Astrocyte (in vitro differentiated cells and primary cell): ENCODE data around the gene IFT27. TPM values are rescaled to one million over a fixed set of nuclear protein-coding genes. Genes with fewer than 3 reads are reported as not detected.

ENCODE experiments used
- DNase-seq: peaks from one replicate; pipeline ENCODE4 v3.0.0-alpha.2; 2010; ENCODE audit warnings: low read depth
- FAIRE-seq: peaks from 2 replicates; lab custom pipeline; 2011; peaks lifted over from hg19 to GRCh38; lab: Jason Lieb, UNC
- H2AFZ ChIP-seq: 2 replicates; pipeline ENCODE4 v1.6.0; 2012; ENCODE audit warnings: low read depth, low read length, inconsistent platforms
- H3K27ac ChIP-seq: 2 replicates; pipeline ENCODE4 v1.5.1; 2011; ENCODE audit warnings: low read depth, low read length, inconsistent platforms
- H3K27me3 ChIP-seq: 2 replicates; pipeline ENCODE4 v1.6.0; 2011; ENCODE audit warnings: low read length, inconsistent platforms; ENCODE audit not compliant: insufficient read depth
- H3K36me3 ChIP-seq: 2 replicates; pipeline ENCODE4 v1.5.1; 2011; ENCODE audit warnings: low read length, inconsistent platforms; ENCODE audit not compliant: insufficient read depth
- H3K4me1 ChIP-seq: 2 replicates; pipeline ENCODE4 v1.5.1; 2011; ENCODE audit warnings: low read length, inconsistent platforms; ENCODE audit not compliant: insufficient read depth
- H3K4me2 ChIP-seq: 2 replicates; pipeline ENCODE4 v1.6.0; 2012; ENCODE audit warnings: low read length, inconsistent platforms
- H3K4me3 ChIP-seq: 2 replicates; pipeline ENCODE4 v1.5.1; 2011; ENCODE audit warnings: low read depth, mild to moderate bottlenecking, low read length, inconsistent platforms; ENCODE audit not compliant: insufficient read depth
- H3K79me2 ChIP-seq: 2 replicates; pipeline ENCODE4 v1.6.0; 2012; ENCODE audit warnings: mild to moderate bottlenecking, low read length, inconsistent platforms; ENCODE audit not compliant: insufficient read depth
- H3K9ac ChIP-seq: 2 replicates; pipeline ENCODE4 v1.6.0; 2012; ENCODE audit warnings: mild to moderate bottlenecking, low read length, inconsistent platforms
- H3K9me3 ChIP-seq: 2 replicates; pipeline ENCODE4 v1.5.1; 2012; ENCODE audit warnings: low read depth, mild to moderate bottlenecking, low read length, inconsistent platforms; ENCODE audit not compliant: insufficient read depth
- H4K20me1 ChIP-seq: 2 replicates; pipeline ENCODE4 v1.6.0; 2012; ENCODE audit warnings: low read length, inconsistent platforms; ENCODE audit not compliant: insufficient read depth
- H3K27ac Mint-ChIP-seq: one replicate; pipeline ENCODE4 v1.8.0; 2021; ENCODE audit warnings: mild to moderate bottlenecking, mixed read lengths; ENCODE audit not compliant: unreplicated experiment
- H3K27me3 Mint-ChIP-seq: one replicate; pipeline ENCODE4 v1.8.0; 2021; ENCODE audit warnings: low read depth, mixed read lengths; ENCODE audit not compliant: unreplicated experiment
- H3K36me3 Mint-ChIP-seq: one replicate; pipeline ENCODE4 v1.8.0; 2021; ENCODE audit warnings: low read depth, mixed read lengths; ENCODE audit not compliant: unreplicated experiment
- H3K4me1 Mint-ChIP-seq: one replicate; pipeline ENCODE4 v1.8.0; 2021; ENCODE audit warnings: low read depth, mixed read lengths; ENCODE audit not compliant: unreplicated experiment
- H3K4me3 Mint-ChIP-seq: one replicate; pipeline ENCODE4 v1.8.0; 2021; ENCODE audit warnings: mild to moderate bottlenecking, moderate library complexity, mixed read lengths; ENCODE audit not compliant: unreplicated experiment
- H3K9me3 Mint-ChIP-seq: one replicate; pipeline ENCODE4 v1.8.0; 2021; ENCODE audit warnings: mild to moderate bottlenecking, mixed read lengths; ENCODE audit not compliant: unreplicated experiment
- EZH2 ChIP-seq: IDR thresholded peaks from 2 replicates; pipeline ENCODE4 v1.6.1; 2012; ENCODE audit warnings: mild to moderate bottlenecking, low read length, inconsistent platforms; ENCODE audit not compliant: insufficient read depth
- total RNA-seq: library from RNA; stranded (reverse); gene quantifications from 2 replicates; pipeline ENCODE4 v1.2.1, GENCODE V29; 2021
- TF ChIP-seq, protein P1 (sequence below): IDR thresholded peaks from 2 replicates; pipeline ENCODE4 v1.5.1; 2011; ENCODE audit warnings: low read depth, mild to moderate bottlenecking, inconsistent platforms, low read length, moderate library complexity; ENCODE audit not compliant: insufficient read depth

The IFT27 gene
- total RNA-seq, 1 donor from 2014 or later = 30.1 TPM

- no peak for DNase-seq
- TF ChIP-seq EZH2 = no peak
- TF ChIP-seq, protein P1, sequence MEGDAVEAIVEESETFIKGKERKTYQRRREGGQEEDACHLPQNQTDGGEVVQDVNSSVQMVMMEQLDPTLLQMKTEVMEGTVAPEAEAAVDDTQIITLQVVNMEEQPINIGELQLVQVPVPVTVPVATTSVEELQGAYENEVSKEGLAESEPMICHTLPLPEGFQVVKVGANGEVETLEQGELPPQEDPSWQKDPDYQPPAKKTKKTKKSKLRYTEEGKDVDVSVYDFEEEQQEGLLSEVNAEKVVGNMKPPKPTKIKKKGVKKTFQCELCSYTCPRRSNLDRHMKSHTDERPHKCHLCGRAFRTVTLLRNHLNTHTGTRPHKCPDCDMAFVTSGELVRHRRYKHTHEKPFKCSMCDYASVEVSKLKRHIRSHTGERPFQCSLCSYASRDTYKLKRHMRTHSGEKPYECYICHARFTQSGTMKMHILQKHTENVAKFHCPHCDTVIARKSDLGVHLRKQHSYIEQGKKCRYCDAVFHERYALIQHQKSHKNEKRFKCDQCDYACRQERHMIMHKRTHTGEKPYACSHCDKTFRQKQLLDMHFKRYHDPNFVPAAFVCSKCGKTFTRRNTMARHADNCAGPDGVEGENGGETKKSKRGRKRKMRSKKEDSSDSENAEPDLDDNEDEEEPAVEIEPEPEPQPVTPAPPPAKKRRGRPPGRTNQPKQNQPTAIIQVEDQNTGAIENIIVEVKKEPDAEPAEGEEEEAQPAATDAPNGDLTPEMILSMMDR = no peak
- no peaks in the 10 kb centered on the region for H3K79me2 ChIP-seq
- H3K36me3 ChIP-seq = no peaks in the 10 kb centered on the region
- H3K27me3 Mint-ChIP-seq = peaks cover 70% of the 10 kb centered on the region
- no peak overlapping the region for H3K27ac ChIP-seq
- no peaks in the 10 kb centered on the region for H3K9me3 ChIP-seq
- FAIRE-seq = no peak
- no peaks in the 10 kb centered on the region for H3K9me3 Mint-ChIP-seq
- H3K4me3 Mint-ChIP-seq = no peak overlapping the region
- H3K9ac ChIP-seq = no peak overlapping the region
- peaks cover 15% of the 10 kb centered on the region for H3K27me3 ChIP-seq
- H3K4me1 Mint-ChIP-seq = no peaks in the 10 kb centered on the region
- no peaks in the 10 kb centered on the region for H3K36me3 Mint-ChIP-seq
- H4K20me1 ChIP-seq = no peaks in the 10 kb centered on the region
- no peak overlapping the region for H2AFZ ChIP-seq
- H3K4me2 ChIP-seq = no peak overlapping the region
- no peak overlapping the region for H3K27ac Mint-ChIP-seq
- no peaks in the 10 kb centered on the region for H3K4me1 ChIP-seq
- H3K4me3 ChIP-seq = no peak overlapping the region
These were observed 60.3 kb downstream of the IFT27 start for GRCh38 chr22:36715647-36716046.

GRCh38 chr22:36714110-36714509, 61.8 kb downstream of the IFT27 start:
- Histone ChIP-seq H3K4me3 (no peak overlapping the region), H3K9ac (no peak overlapping the region), H3K27me3 (peaks cover 8% of the 10 kb centered on the region), H3K9me3 (no peaks in the 10 kb centered on the region), H2AFZ (no peak overlapping the region), H3K27ac (no peak overlapping the region), H3K79me2 (no peaks in the 10 kb centered on the region), H3K36me3 (no peaks in the 10 kb centered on the region), H3K4me2 (no peak overlapping the region), H3K4me1 (no peaks in the 10 kb centered on the region), H4K20me1 (no peaks in the 10 kb centered on the region)
- no peak overlapping the region for H3K27ac Mint-ChIP-seq
- DNase-seq (no peak), FAIRE-seq (no peak)
- peaks cover 2% of the 10 kb centered on the region for H3K9me3 Mint-ChIP-seq
- H3K36me3 Mint-ChIP-seq = no peaks in the 10 kb centered on the region
- TF ChIP-seq EZH2 = no peak
- TF ChIP-seq, protein P1 = no peak
- no peak overlapping the region for H3K4me3 Mint-ChIP-seq
- no peaks in the 10 kb centered on the region for H3K4me1 Mint-ChIP-seq
- H3K27me3 Mint-ChIP-seq = peaks cover 65% of the 10 kb centered on the region

GRCh38 chr22:36713436-36713835, 62.5 kb downstream of the IFT27 start:
- H3K27me3 Mint-ChIP-seq = peaks cover 65% of the 10 kb centered on the region

More at GRCh38 chr22:36713436-36713835, 62.5 kb downstream of the IFT27 start:
- Mint-ChIP-seq H3K4me1 (no peaks in the 10 kb centered on the region), H3K27ac (no peak overlapping the region), H3K4me3 (no peak overlapping the region), H3K9me3 (peaks cover 2% of the 10 kb centered on the region), H3K36me3 (no peaks in the 10 kb centered on the region)
- no peak overlapping the region for H3K27ac ChIP-seq
- no peaks in the 10 kb centered on the region for H3K4me1 ChIP-seq
- no peaks in the 10 kb centered on the region for H4K20me1 ChIP-seq
- H3K27me3 ChIP-seq = peaks cover 7% of the 10 kb centered on the region
- DNase-seq (no peak), FAIRE-seq (no peak)
- H3K9ac ChIP-seq = no peak overlapping the region
- no peaks in the 10 kb centered on the region for H3K36me3 ChIP-seq
- no peaks in the 10 kb centered on the region for H3K9me3 ChIP-seq
- H2AFZ ChIP-seq = no peak overlapping the region
- TF ChIP-seq, protein P1 = no peak
- TF ChIP-seq EZH2 = no peak
- no peaks in the 10 kb centered on the region for H3K79me2 ChIP-seq
- no peak overlapping the region for H3K4me2 ChIP-seq
- H3K4me3 ChIP-seq = no peak overlapping the region

Other genes with a start within 250 kb of the IFT27 start
- 147 and 168 TPM in 2 replicates for gene EIF3D, start 247.0 kb downstream of the IFT27 start, total RNA-seq
- gene CACNG2, start 72.4 kb downstream of the IFT27 start, total RNA-seq = not detected in 2 replicates
- gene PVALB, start 40.9 kb upstream of the IFT27 start, total RNA-seq = not detected in 2 replicates
- gene NCF4, start 84.9 kb upstream of the IFT27 start, total RNA-seq = not detected in 2 replicates
- gene CSF2RB, start 137.5 kb upstream of the IFT27 start, total RNA-seq = 0.09 and 0.31 TPM in 2 replicates
- gene TST, start 243.3 kb upstream of the IFT27 start, total RNA-seq = 32.2 and 36.3 TPM in 2 replicates
- gene MPST, start 243.6 kb upstream of the IFT27 start, total RNA-seq = 65.2 and 67.8 TPM in 2 replicates